Mesothelial cell of epicardium (in vitro differentiated cells): ENCODE measurements around the gene CSNK1D. TPM values are rescaled to one million over a fixed set of nuclear protein-coding genes. Genes with fewer than 3 reads are reported as not detected.

ENCODE experiments used
- DNase-seq, 2 experiments: peaks; one replicate each; pipeline ENCODE4 v3.0.0; 2021; ENCODE audit warnings: low spot score in 2 of 2; ENCODE audit not compliant: unreplicated experiment in 2 of 2
- H3K27ac Mint-ChIP-seq: 2 replicates; pipeline ENCODE4 v1.8.0; 2021; ENCODE audit warnings: mixed read lengths
- H3K27me3 Mint-ChIP-seq: 2 replicates; pipeline ENCODE4 v1.8.0; 2021; ENCODE audit warnings: low read depth, mixed read lengths
- H3K36me3 Mint-ChIP-seq: 2 replicates; pipeline ENCODE4 v1.8.0; 2021; ENCODE audit warnings: mixed read lengths
- H3K4me1 Mint-ChIP-seq: 2 replicates; pipeline ENCODE4 v1.8.0; 2021; ENCODE audit warnings: mixed read lengths
- H3K4me3 Mint-ChIP-seq: 2 replicates; pipeline ENCODE4 v1.8.0; 2021; ENCODE audit warnings: mild to moderate bottlenecking, moderate library complexity, mixed read lengths
- H3K9me3 Mint-ChIP-seq: 2 replicates; pipeline ENCODE4 v1.8.0; 2021; ENCODE audit warnings: mixed read lengths
- total RNA-seq: library from RNA; stranded (reverse); gene quantifications from 3 replicates; pipeline ENCODE4 v1.2.1, GENCODE V29; 2021
- TF ChIP-seq, protein P1 (sequence below): fragments of 200-600 bp; sonication (generic); IDR thresholded peaks from one replicate; pipeline ENCODE4 v1.5.0; 2021; ENCODE audit warnings: antibody characterized with exemption; ENCODE audit not compliant: unreplicated experiment

Gene CSNK1D
- total RNA-seq, 1 donor from 2014 or later: 204 TPM

DNA sequence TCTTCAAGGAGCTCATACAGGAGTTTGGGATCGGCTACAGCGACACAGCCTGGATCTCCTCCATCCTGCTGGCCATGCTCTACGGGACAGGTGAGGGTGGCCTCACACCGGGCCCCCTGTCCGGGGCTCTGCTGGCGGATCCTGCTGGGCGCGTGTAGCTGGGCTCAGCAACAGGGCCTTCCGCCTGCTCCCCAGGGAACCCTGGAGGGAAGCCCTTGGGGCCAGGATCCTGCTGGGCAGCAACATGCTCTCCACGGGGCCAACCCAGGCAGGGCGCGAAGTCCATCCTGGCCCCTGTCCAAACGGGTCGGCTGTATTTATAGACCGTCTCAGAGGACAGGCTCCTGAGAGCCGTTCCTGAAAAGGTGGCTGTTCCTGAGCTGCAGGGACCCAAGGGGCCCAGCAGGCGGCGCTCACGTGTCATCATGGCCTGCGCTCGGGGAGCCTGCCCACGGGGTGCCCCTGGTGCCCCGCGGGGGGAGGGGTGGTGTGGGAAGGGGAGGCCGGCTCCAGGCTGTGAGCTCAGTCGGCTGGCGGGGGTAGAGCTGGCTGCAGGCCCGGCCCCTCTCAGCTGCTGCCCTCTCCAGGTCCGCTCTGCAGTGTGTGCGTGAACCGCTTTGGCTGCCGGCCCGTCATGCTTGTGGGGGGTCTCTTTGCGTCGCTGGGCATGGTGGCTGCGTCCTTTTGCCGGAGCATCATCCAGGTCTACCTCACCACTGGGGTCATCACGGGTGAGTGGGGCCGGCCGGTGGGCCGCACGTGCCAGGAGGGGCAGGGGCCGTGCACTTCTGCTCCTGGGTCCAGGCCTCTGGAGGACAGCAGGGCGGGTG is 37.1 kb downstream of the CSNK1D start:
- H3K4me3 Mint-ChIP-seq: no peak overlapping the region
- no peaks in the 10 kb centered on the region for H3K27me3 Mint-ChIP-seq
- DNase-seq: no peak
- H3K9me3 Mint-ChIP-seq: no peaks in the 10 kb centered on the region
- H3K36me3 Mint-ChIP-seq: peaks cover 6% of the 10 kb centered on the region
- TF ChIP-seq, protein P1, sequence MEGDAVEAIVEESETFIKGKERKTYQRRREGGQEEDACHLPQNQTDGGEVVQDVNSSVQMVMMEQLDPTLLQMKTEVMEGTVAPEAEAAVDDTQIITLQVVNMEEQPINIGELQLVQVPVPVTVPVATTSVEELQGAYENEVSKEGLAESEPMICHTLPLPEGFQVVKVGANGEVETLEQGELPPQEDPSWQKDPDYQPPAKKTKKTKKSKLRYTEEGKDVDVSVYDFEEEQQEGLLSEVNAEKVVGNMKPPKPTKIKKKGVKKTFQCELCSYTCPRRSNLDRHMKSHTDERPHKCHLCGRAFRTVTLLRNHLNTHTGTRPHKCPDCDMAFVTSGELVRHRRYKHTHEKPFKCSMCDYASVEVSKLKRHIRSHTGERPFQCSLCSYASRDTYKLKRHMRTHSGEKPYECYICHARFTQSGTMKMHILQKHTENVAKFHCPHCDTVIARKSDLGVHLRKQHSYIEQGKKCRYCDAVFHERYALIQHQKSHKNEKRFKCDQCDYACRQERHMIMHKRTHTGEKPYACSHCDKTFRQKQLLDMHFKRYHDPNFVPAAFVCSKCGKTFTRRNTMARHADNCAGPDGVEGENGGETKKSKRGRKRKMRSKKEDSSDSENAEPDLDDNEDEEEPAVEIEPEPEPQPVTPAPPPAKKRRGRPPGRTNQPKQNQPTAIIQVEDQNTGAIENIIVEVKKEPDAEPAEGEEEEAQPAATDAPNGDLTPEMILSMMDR: peak; percentile 88
- H3K27ac Mint-ChIP-seq: no peak overlapping the region
- H3K4me1 Mint-ChIP-seq: peaks cover 17% of the 10 kb centered on the region

DNA sequence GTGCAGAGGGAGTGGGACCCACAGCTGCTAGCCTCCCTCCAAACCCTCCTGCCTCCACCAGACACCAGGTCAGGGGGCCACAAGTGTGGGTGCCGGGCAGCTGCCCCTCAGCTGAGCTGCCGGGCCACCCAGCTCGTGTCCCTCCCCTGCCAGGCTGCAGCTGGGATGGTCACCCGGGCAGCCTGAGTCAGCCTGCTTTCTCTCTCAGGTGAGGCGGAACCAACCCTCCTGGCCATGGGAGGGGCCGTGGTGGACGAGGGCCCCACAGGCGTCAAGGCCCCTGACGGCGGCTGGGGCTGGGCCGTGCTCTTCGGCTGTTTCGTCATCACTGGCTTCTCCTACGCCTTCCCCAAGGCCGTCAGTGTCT is 37.7 kb downstream of the CSNK1D start:
- Mint-ChIP-seq H3K4me1 (peaks cover 16% of the 10 kb centered on the region), H3K27ac (no peak overlapping the region), H3K27me3 (no peaks in the 10 kb centered on the region), H3K36me3 (peaks cover 6% of the 10 kb centered on the region), H3K9me3 (no peaks in the 10 kb centered on the region), H3K4me3 (no peak overlapping the region)
- no peak for DNase-seq
- TF ChIP-seq, protein P1: no peak

DNA sequence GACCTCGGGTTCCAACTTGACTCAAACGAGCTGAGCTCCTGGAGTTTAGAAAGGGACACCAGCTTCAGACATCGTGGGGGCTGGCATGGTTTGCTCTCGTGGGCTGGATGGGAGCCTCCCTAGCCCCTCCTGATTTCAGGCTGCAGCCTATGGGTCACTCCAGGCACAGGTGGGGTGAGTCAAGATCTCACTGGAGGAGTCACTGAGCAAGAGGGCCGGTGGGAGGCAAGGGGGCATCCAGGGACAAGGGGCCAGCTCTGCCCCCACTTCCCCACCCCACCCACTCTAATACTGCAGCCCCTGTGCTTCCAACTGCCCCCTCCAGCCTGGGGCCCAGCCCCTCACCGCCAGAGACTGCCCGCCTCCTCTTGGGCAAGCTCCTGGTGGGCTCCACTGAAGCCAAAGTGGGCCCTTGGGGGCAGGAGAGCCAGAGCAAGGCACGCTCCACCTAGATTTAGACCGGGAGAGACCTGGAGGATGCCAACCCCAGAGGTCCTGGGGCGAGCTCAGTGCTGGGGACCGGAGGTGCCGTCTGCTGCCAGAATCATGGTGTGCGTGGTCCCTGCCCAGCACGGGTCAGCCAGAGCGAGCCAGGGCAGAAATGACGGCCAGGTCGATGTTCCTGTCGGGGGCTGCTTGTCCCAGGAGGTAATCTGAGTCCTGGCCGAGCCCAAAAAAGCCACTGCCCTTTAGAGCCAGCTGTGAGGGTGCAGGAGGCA is 38.3 kb downstream of the CSNK1D start:
- H3K27ac Mint-ChIP-seq: no peak overlapping the region
- peaks cover 6% of the 10 kb centered on the region for H3K36me3 Mint-ChIP-seq
- DNase-seq: no peak
- no peaks in the 10 kb centered on the region for H3K9me3 Mint-ChIP-seq
- TF ChIP-seq, protein P1: no peak
- peaks cover under 1% of the 10 kb centered on the region for H3K27me3 Mint-ChIP-seq
- H3K4me3 Mint-ChIP-seq: peak overlapping the region; percentile 13
- H3K4me1 Mint-ChIP-seq: peaks cover 15% of the 10 kb centered on the region

DNA sequence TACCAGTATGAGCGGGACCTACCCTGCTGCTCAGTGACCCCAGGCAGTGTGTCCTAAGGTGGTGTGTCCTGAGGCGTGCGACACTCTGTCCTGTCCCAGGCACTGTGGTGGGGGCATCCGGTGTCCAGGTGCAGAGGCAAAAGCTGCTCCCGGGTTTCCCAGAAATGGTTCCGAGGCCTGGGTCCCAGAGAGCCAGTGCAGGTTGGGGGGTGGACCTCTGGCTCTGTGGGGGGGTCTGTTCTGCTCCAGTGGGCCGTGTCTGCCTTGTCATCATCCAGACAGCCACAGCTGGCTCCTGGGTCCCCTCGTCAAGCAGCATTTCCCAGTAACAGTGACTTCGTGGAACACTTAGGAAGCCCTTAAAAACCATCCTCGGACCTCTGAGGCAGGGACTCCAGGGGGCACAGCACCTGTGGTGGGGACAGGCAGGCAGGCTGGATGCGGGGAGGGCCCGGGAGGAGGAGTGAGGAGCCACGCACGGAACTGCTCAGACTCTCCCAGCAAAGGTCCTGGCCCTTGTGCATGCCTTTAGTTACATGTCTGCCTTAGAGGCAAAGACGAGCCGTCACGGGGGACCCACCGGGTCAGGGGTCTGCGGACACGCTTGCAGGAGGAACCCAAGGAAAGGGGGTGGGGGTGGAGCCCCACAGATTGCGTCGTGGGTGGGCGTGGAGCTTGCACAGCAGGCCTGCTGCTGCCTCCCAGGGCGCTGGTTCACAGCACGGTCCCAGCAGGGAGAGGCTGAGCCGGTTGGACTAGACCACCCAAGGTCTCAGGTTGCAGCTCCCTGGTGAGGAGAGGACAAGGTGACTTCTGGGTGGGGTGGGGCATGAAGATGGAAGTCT is 39.1 kb downstream of the CSNK1D start:
- H3K36me3 Mint-ChIP-seq: peaks cover 6% of the 10 kb centered on the region
- no peak overlapping the region for H3K4me3 Mint-ChIP-seq
- no peaks in the 10 kb centered on the region for H3K9me3 Mint-ChIP-seq
- H3K27ac Mint-ChIP-seq: no peak overlapping the region
- no peak for DNase-seq
- H3K4me1 Mint-ChIP-seq: peaks cover 19% of the 10 kb centered on the region
- TF ChIP-seq, protein P1: no peak
- H3K27me3 Mint-ChIP-seq: peaks cover 5% of the 10 kb centered on the region

DNA sequence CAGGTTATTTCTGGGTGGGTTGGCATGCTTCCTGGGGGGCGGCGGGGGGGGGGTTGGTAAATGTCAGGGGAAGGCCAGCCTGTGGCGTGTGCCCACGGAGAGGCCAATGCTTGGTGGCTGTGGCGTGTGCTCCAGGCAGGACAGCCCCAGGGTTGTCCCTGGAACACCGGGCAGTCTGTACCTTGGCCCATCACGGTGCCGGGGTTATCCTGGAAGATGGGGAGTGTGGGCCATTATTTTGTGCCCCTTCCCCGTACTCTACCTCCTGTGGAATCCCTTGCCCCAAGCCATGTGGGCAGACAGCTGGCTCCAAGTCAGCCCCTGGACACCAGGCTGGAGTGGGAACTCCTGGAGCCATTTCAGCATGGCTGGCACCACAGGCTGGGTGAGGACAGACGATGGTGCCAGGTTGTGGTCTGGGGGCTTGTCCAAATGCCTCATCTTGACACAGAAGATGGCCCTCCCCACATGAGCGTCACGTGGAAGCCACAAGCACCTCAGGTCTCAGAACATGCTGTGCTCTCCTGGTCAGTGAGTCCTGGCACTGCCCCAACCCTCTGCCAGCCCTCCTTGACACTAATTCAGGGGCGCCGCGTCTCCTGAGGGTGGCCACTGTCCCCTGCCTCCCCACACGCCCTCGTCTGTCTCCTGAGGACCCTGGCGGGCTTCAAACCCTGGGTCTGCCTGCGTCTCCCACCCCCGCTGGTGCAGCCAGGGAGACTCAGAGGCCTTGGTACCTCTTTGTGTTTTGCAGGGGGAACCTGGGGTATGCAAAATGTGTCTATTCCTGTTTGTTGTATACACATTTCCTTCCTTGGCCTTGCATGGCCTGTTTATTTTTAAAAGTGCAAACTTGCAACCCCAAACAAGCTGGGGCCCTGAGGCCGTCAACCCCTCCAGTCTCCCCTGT is 40.4 kb downstream of the CSNK1D start:
- H3K4me1 Mint-ChIP-seq: peaks cover 19% of the 10 kb centered on the region
- peak overlapping the region; percentile 22 for H3K4me3 Mint-ChIP-seq
- H3K9me3 Mint-ChIP-seq: no peaks in the 10 kb centered on the region
- TF ChIP-seq, protein P1: no peak
- peaks cover 3% of the 10 kb centered on the region for H3K36me3 Mint-ChIP-seq
- no peak for DNase-seq
- no peak overlapping the region for H3K27ac Mint-ChIP-seq
- peaks cover 5% of the 10 kb centered on the region for H3K27me3 Mint-ChIP-seq
